Cardiac muscle cell (in vitro differentiated cells and primary cell): Measurements from ENCODE around the gene GDPD5. TPM values are rescaled to one million over a fixed set of nuclear protein-coding genes. Genes with fewer than 3 reads are reported as not detected.
A peak's percentile ranks its signal among the peaks of the same experiment; 100 is the strongest.

Experiments used
- DNase-seq, 2 donors: peaks; one replicate each; pipeline versions ENCODE4 v3.0.0 to v3.0.0-alpha.2; 2010 to 2017; ENCODE audit warnings: low read depth in 1 of 2, low spot score in 1 of 2
- H3K27ac ChIP-seq: fragments of 200-600 bp; sonication (generic); 2 replicates; pipeline ENCODE4 v1.5.1; 2016
- H3K27me3 ChIP-seq: fragments of 200-600 bp; sonication (generic); 2 replicates; pipeline ENCODE4 v1.6.0; 2016; ENCODE audit warnings: control low read depth
- H3K36me3 ChIP-seq: fragments of 200-600 bp; sonication (generic); 2 replicates; pipeline ENCODE4 v1.5.1; 2016; ENCODE audit warnings: control low read depth
- H3K4me1 ChIP-seq: fragments of 200-600 bp; sonication (generic); 2 replicates; pipeline ENCODE4 v1.8.1; 2017; ENCODE audit warnings: low read depth, mild to moderate bottlenecking, mixed run types
- H3K4me3 ChIP-seq: fragments of 200-600 bp; sonication (generic); 2 replicates; pipeline ENCODE4 v1.5.1; 2016; ENCODE audit warnings: mild to moderate bottlenecking
- H3K9me3 ChIP-seq: fragments of 200-600 bp; sonication (generic); 2 replicates; pipeline ENCODE4 v1.5.1; 2017; ENCODE audit warnings: low read depth, mild to moderate bottlenecking, control low read depth
- CTCF ChIP-seq: IDR thresholded peaks from 2 replicates; pipeline ENCODE4 v1.5.1; 2012; ENCODE audit warnings: low read depth, mild to moderate bottlenecking, low read length
- polyA plus RNA-seq: library from polyadenylated mRNA; unstranded; fragments of >200 nt; fragmentation: Nextera tagmentation; extraction: Ambion mirVana; gene quantifications from 2 replicates; pipeline ENCODE4 v1.2.1, GENCODE V29; 2016
- total RNA-seq: library from RNA; depleted of rRNA; stranded (reverse); fragments of >200 nt; gene quantifications from 2 replicates; pipeline ENCODE4 v1.2.3, GENCODE V29; 2016

Gene GDPD5
- total and polyA plus RNA-seq, 2 experiments from 2014 or later = 6.6 to 19.4 TPM

DNA sequence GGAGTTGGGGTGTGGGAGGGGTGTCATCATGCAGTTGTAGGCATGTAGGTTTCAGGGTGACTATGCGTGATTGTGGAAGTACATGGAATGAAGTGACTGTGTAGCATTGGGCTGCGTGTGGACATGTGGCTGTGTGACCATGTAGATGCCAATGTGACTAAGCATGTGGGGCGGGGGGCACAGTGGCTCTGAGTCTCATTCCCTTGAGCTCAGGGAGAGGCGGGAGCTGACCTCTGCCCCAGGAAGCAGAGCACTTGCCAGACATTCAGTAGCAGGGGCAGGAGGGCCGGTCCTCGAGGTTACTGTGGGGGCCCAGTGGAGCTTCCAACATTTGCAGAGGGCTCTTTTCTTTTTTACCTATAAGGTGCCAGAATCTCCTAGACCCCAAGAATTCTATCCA is 92.3 kb downstream of the GDPD5 start:
- Histone ChIP-seq H3K4me3 (no peak overlapping the region), H3K36me3 (no peaks in the 10 kb centered on the region), H3K27ac (no peak overlapping the region), H3K27me3 (peaks cover 57% of the 10 kb centered on the region), H3K9me3 (no peaks in the 10 kb centered on the region), H3K4me1 (no peaks in the 10 kb centered on the region)
- DNase-seq = no peak
- TF ChIP-seq CTCF = no peak

GRCh38 chr11:75432911-75433321 is 92.8 kb downstream of the GDPD5 start, which contains the start of gene KLHL35:
KLHL35 (minus strand) TSS chr11:75433203; CDS start chr11:75430629, 2,574 bp downstream.
- TF ChIP-seq CTCF = no peak
- Histone ChIP-seq H3K9me3 (no peaks in the 10 kb centered on the region), H3K27me3 (peaks cover 57% of the 10 kb centered on the region), H3K27ac (no peak within 1 kb of the TSS), H3K4me1 (no peaks in the 10 kb centered on the region), H3K36me3 (no peaks in the 10 kb centered on the region), H3K4me3 (no peak within 1 kb of the TSS)
- DNase-seq = peak in 1 of 2 donors; percentile 16

DNA sequence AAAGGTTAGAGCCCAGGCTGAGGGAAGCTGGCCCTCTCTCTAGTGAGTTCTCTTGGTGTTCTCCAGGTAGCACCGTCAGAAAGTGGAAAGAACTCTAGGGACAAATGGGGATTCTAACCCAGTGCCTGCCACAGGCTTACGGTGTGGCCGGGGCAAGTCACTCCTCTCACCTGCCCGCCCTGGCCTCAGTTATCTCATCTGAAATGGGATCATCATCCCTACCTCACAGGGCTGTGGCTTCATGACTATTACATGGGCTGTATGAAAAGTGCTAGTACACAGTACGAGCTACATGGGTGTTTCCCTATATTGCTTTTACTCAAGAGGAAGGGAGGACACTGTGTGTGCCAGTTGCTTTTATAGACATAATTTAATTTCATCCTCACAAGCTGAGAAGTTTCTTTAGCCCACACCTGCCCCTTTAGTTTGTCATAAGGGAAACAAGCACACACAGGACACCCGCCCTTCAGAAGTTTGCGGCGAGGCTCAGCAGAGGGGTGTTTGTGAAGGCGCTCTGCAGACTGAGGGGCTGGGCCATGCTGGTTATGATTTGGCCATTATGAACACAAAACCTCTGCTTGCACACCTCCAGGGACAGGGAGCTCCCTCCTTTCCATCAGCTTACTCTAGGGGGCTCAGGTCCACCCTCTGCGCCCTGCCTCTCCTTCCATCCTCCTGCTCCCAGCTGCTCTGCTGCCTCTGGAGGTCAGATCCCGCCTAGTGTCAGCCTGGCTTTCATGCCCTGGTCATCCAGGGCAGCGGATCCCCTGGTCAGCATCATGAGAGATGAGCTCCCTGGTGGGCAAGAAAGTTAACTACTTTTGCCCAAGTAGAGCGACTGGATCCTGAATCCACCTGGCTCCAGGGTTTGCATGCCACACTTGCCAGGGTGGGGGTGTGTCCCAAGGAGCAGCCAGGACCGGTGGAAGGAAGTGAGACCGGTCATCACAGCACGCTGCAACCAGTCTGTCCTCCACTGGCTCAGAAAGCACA is 93.9 kb downstream of the GDPD5 start:
- Histone ChIP-seq H3K4me3 (no peak overlapping the region), H3K27me3 (peaks cover 57% of the 10 kb centered on the region), H3K36me3 (no peaks in the 10 kb centered on the region), H3K27ac (no peak overlapping the region), H3K4me1 (no peaks in the 10 kb centered on the region), H3K9me3 (no peaks in the 10 kb centered on the region)
- DNase-seq = no peak
- no peak for TF ChIP-seq CTCF

DNA sequence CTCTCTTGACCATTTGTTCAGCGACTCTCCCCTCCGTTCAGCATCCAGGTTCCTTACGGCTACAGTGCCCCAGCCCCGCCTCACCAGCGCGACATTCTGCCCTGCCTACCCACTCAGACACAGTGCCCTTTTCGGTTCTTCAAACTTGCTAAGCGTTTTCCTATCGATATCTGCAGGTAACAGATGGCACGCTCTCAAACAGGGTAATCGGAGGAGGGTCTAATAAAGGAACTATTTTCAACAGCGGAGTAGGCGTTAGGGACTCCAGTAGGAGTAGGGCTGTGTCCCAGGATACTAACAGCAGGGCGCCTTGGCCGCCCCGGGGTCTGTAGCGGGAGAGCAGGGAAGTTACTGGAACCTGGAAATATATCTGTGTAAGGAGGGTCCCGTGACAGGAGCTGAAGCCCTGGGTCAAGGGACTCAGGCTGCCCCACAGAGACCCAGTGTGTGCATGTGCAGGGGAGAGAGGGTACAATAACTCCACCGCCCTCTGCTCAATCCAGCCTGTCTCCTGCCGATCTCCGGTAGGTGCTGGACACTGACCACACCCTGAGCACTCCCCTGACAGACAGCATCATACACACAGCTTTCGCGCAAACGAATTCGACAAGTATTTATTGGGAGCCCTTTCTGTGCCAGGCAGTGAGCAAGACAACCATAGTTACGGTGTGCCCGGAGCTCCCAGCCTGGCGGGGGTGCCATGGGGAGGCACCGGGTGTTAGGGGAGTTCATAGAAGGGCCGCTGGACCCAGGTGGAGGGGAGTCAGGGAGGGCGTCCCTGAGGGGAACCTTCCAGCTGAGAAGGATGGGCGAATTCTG is 94.8 kb downstream of the GDPD5 start:
- H3K9me3 ChIP-seq = no peaks in the 10 kb centered on the region
- H3K27me3 ChIP-seq = peaks cover 57% of the 10 kb centered on the region
- no peaks in the 10 kb centered on the region for H3K4me1 ChIP-seq
- DNase-seq = no peak
- peak overlapping the region; percentile 32 for H3K4me3 ChIP-seq
- H3K36me3 ChIP-seq = no peaks in the 10 kb centered on the region
- no peak overlapping the region for H3K27ac ChIP-seq
- no peak for TF ChIP-seq CTCF

DNA sequence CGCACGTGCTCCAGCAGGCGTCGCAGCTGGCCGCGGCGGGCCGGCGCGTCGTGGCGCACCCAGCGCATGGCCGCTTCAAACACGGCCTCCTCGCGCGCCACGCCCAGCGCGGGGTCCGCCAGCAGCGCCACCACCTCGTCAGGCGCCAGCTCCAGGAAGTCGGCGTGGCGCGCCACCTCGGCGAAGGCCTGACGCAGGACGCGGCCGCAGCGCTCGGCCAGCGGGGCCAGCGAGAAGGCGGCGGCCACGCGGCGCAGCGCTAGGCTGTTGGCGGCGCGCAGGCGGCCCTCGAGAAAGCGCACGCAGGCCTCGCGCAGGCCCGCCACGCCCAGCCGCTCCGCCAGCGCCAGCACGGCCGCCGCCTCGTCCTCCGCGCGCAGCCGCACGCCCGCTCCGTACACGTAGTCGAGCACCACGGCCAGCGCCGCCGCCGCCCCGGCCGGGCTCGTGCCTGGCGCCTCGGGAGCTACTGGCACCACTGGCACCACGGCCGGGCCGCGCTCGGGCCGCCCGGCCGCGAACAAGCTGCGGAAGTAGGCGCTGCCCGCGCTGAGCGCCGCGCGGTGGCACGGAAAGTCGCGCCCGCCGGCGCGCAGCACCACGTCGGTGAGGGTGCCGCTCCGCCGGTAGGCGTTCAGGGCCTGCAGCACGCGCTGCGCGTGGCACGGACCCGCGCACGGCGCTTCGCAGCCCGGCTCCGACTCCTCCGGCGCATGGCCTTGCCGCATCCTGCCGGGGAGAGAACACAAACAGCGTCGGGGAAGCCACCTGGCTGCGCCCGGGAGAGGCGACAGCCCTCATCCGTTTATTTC is 95.6 kb downstream of the GDPD5 start:
- H3K27me3 ChIP-seq = peaks cover 57% of the 10 kb centered on the region
- no peaks in the 10 kb centered on the region for H3K36me3 ChIP-seq
- TF ChIP-seq CTCF = no peak
- no peaks in the 10 kb centered on the region for H3K9me3 ChIP-seq
- H3K27ac ChIP-seq = no peak overlapping the region
- DNase-seq = peak; percentile 81 to 83
- H3K4me3 ChIP-seq = peak overlapping the region; percentile 32
- H3K4me1 ChIP-seq = no peaks in the 10 kb centered on the region
